Mucosa of rectum (tissue), 2 donors: Measurements from ENCODE around the gene CACNA1B.

ENCODE experiments used
- H3K27ac ChIP-seq, 2 donors: one replicate each; pipeline ENCODE4 v1.7.0; 2013; ENCODE audit warnings: inconsistent platforms in 2 of 2, low read depth in 2 of 2, low read length in 2 of 2
- H3K27me3 ChIP-seq, 2 donors: one replicate each; pipeline ENCODE4 v1.7.0; 2013; ENCODE audit warnings: low read length in 2 of 2; ENCODE audit not compliant: control insufficient read depth in 2 of 2, insufficient read depth in 2 of 2
- H3K36me3 ChIP-seq, 2 donors: one replicate each; pipeline ENCODE4 v1.7.0; 2013; ENCODE audit warnings: low read length in 2 of 2; ENCODE audit not compliant: control insufficient read depth in 2 of 2, insufficient read depth in 2 of 2
- H3K4me1 ChIP-seq, 2 donors: one replicate each; pipeline ENCODE4 v1.7.0; 2013; ENCODE audit warnings: low read length in 2 of 2, mild to moderate bottlenecking in 1 of 2; ENCODE audit not compliant: control insufficient read depth in 2 of 2, insufficient read depth in 2 of 2
- H3K4me3 ChIP-seq, 2 donors: one replicate each; pipeline ENCODE4 v1.7.0; 2013; ENCODE audit warnings: low read length in 2 of 2
- H3K9ac ChIP-seq, 2 donors: one replicate each; pipeline ENCODE4 v1.7.0; 2013; ENCODE audit warnings: low read length in 2 of 2, low read depth in 1 of 2, mild to moderate bottlenecking in 1 of 2
- H3K9me3 ChIP-seq, 2 donors: one replicate each; pipeline ENCODE4 v1.7.0; 2013; ENCODE audit warnings: low read length in 2 of 2; ENCODE audit not compliant: control insufficient read depth in 2 of 2
- donor health status: healthy.
- donor health status: Normal muscosa, but diverticular disease.

CACNA1B gene

DNA sequence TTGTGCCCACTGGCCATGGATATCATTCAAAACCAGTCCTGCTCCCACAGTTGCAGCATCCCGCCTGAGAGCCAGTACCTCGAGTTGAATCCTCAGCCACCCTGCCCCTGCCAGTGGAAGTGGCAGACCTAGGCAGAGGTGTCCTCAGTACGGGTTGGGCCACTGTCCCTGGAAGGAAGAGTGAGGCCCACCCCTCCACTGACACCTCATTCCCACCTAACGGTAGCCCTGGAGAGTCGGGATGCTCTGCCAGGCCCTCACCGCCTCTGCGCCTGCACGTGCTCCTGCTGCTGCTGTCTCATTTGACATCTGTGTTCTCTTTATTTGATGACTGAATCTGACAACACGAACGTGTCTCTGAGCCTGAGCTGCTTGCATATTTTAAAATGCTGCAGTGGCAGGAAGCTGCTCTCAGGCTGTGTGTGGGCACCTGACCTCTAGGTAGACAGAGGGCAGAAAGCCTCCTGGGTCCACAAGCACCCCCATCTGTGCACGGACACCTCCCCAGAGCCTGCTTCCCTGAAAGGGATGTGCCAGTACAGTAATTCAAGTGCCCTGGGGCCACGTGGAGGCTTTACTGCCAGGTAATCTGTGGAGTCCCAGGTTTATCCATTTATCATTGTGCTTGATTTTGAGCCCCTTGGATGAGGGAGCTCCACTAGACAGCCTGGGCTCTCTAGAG is 194.7 kb downstream of the CACNA1B start:
- no peaks in the 10 kb centered on the region for H3K27me3 ChIP-seq
- no peak overlapping the region for H3K4me3 ChIP-seq
- H3K9me3 ChIP-seq, result no peaks in the 10 kb centered on the region
- H3K27ac ChIP-seq, result no peak overlapping the region
- no peaks in the 10 kb centered on the region for H3K4me1 ChIP-seq
- no peak overlapping the region for H3K9ac ChIP-seq
- H3K36me3 ChIP-seq, result no peaks in the 10 kb centered on the region

DNA sequence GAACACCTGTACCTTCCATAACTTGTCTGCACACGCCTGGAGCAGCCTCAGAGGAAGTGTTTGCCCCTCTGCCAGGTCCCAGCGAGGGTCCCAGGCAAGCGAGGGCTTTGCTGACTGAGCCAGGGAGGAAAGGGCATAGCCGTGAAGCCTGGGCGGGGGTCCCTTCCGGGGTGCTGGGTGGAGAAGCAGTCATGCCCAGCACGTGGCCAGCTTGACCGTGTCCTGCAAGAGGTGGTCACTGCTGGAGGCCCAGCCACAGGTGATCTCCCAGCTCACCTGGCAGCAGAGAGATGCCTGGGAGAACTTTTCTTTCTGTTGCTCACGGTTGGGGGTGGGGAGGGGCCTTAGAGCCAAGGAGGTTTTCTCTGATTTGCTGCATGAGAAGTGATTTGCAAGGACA is 195.3 kb downstream of the CACNA1B start:
- Histone ChIP-seq H3K36me3 (no peaks in the 10 kb centered on the region), H3K27ac (no peak overlapping the region), H3K9me3 (no peaks in the 10 kb centered on the region), H3K27me3 (no peaks in the 10 kb centered on the region), H3K9ac (no peak overlapping the region), H3K4me3 (no peak overlapping the region), H3K4me1 (no peaks in the 10 kb centered on the region)

DNA sequence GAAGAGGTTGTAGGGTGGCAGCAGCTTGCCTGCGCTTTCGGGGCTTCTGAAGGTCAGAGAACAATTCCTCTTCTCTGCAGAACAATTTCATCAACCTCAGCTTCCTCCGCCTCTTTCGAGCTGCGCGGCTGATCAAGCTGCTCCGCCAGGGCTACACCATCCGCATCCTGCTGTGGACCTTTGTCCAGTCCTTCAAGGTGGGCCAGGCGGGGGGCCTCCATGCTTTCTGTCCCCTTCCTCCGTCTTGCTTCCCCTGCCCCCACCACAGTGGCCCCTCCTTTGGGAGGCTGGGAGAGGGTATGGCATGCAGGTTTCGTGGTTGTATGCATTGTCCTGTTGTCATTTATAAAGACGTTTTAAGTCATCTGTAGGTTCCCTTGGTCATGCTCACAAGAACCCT is 195.8 kb downstream of the CACNA1B start:
- H3K27me3 ChIP-seq, result no peaks in the 10 kb centered on the region
- H3K9me3 ChIP-seq, result no peaks in the 10 kb centered on the region
- H3K4me3 ChIP-seq, result no peak overlapping the region
- no peak overlapping the region for H3K9ac ChIP-seq
- H3K4me1 ChIP-seq, result no peaks in the 10 kb centered on the region
- H3K27ac ChIP-seq, result no peak overlapping the region
- no peaks in the 10 kb centered on the region for H3K36me3 ChIP-seq

DNA sequence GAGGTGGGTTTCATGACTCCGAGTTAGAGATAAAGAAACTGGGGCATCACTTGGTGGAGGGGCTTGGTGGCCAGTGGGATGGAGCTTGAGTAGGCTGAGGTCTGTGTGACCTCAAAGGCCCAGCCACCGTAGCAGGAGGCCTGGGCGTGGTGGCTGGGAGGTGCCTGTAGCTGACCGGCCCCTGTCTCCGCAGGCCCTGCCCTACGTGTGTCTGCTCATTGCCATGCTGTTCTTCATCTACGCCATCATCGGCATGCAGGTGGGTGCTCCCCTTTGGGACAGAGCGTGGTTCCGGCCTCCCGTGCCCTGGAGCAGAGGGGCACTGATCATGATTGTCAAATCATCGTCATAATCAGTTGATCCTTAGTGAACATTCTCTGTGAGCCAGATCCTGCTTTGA is 196.2 kb downstream of the CACNA1B start:
- Histone ChIP-seq H3K27me3 (peaks cover 0 to 3% of the 10 kb centered on the region in 2 donors), H3K4me1 (no peaks in the 10 kb centered on the region), H3K27ac (no peak overlapping the region), H3K36me3 (no peaks in the 10 kb centered on the region), H3K4me3 (no peak overlapping the region), H3K9me3 (no peaks in the 10 kb centered on the region), H3K9ac (no peak overlapping the region)

DNA sequence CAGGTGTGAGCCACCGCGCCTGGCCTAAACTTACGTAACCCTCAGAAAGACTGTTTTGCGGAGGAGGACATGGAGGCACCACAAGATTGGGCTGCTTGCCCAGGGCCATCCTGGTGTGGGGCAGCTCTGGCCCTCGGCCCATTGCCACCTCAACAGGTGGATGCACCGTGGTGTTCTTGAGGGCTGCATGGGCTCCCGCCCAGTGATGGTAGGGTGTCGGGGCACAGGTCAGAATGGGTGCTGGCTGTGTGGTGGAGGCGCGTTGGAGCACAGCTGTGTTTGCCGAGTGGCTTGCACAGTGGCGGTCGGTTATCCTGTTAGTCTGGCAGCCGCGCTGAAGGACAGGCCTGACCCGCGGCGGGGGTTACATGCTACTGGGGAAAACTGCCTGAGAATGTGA is 196.9 kb downstream of the CACNA1B start:
- Histone ChIP-seq H3K27ac (no peak overlapping the region), H3K4me1 (no peaks in the 10 kb centered on the region), H3K36me3 (no peaks in the 10 kb centered on the region), H3K27me3 (peaks cover 0 to 3% of the 10 kb centered on the region in 2 donors), H3K4me3 (no peak overlapping the region), H3K9me3 (no peaks in the 10 kb centered on the region), H3K9ac (no peak overlapping the region)

DNA sequence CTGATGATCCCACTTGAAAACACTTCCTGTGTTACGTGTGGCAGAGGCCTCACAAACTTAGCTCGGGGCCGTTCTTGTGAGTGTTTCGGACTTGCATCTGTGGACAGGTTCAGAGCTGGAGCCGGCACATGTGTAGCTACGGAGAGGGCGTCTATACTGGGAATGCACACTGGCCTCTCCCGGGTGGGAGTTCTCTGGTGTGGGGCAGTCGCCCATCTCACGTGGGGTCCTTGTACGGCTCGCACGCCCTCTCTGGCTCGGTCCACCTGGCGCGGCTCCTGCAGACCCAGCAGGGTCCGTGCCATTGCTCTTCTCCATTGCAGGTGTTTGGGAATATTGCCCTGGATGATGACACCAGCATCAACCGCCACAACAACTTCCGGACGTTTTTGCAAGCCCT is 197.9 kb downstream of the CACNA1B start:
- Histone ChIP-seq H3K27ac (no peak overlapping the region), H3K9me3 (no peaks in the 10 kb centered on the region), H3K36me3 (no peaks in the 10 kb centered on the region), H3K4me1 (no peaks in the 10 kb centered on the region), H3K27me3 (peaks cover 0 to 3% of the 10 kb centered on the region in 2 donors), H3K9ac (no peak overlapping the region), H3K4me3 (no peak overlapping the region)

DNA sequence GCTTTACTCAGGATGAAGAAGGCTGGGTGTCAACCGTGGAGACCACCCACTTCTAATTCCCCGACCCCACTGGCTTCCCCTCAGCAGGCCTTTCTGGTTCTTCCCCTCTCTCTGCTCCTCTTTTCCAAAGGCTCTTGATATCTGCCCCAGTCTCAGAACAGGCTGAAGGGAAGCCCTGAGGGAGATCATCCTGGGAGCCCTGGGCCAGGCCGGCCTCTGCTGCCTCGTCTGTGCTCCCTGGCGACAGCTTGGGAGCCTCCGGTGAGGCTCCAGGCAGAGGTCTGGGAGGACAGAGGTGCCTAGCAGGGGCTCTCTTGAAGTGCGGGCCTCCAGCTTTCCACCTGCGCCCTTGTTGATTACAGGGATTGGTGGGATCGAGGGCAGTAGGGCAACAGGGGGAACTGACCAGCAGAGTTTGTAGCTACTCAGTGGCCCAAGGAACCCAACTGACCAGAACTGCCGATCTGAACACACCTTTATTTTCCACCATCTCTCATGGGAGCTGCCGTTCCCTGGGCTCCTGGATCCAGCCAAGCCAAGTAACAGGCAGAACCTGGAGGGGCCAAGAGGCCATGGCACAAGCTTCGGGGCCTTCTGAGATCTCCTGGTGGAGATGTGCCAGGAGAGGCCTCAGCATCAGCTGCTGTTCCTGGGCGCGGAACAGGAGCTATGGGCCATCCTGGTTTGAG is 198.5 kb downstream of the CACNA1B start:
- H3K4me3 ChIP-seq, result no peak overlapping the region
- H3K9me3 ChIP-seq, result no peaks in the 10 kb centered on the region
- no peaks in the 10 kb centered on the region for H3K4me1 ChIP-seq
- no peaks in the 10 kb centered on the region for H3K36me3 ChIP-seq
- peaks cover 0 to 3% of the 10 kb centered on the region in 2 donors for H3K27me3 ChIP-seq
- no peak overlapping the region for H3K9ac ChIP-seq
- H3K27ac ChIP-seq, result no peak overlapping the region

DNA sequence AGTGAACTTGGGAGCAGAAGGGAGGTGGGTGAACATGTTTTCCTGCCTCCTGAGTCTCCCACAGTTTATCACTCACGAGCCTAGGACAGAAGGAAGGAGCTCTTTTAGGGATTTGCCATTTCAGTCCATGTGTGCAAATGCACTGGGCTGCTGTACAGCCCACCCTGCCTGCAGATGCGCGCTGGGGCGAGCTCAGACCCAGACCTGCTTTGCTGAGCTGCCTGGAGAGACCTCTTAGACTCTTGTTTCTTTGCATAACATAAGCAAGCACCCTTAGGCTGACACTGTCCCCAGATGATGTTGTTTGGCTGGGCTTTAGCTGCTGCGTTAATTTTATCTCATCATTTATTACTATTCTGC is 199.0 kb downstream of the CACNA1B start:
- H3K27ac ChIP-seq, result no peak overlapping the region
- H3K4me3 ChIP-seq, result no peak overlapping the region
- H3K9me3 ChIP-seq, result no peaks in the 10 kb centered on the region
- no peaks in the 10 kb centered on the region for H3K4me1 ChIP-seq
- no peaks in the 10 kb centered on the region for H3K36me3 ChIP-seq
- no peak overlapping the region for H3K9ac ChIP-seq
- peaks cover 0 to 3% of the 10 kb centered on the region in 2 donors for H3K27me3 ChIP-seq

DNA sequence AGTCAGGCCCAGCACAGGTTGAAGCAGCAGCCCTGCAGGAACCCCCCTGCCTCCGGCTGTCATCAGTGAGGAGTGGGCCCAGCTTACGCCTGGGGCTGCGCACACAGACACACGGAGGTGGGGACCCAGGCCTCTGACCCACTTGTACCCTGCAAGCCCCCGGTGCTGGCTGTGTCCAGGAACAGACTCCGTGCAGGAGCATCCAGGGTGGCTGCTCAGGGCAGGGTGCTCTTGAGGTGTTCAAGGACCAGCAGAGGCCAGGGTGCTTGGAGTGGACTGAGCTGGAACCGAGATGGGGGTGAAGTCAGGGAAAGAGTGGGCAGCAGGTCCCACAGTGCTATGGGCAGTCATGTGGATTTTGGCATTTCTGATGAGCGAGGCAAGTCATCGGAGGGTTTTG is 199.5 kb downstream of the CACNA1B start:
- H3K4me1 ChIP-seq, result no peaks in the 10 kb centered on the region
- H3K9me3 ChIP-seq, result no peaks in the 10 kb centered on the region
- H3K27me3 ChIP-seq, result peaks cover 0 to 3% of the 10 kb centered on the region in 2 donors
- H3K9ac ChIP-seq, result no peak overlapping the region
- H3K36me3 ChIP-seq, result no peaks in the 10 kb centered on the region
- H3K4me3 ChIP-seq, result no peak overlapping the region
- no peak overlapping the region for H3K27ac ChIP-seq

DNA sequence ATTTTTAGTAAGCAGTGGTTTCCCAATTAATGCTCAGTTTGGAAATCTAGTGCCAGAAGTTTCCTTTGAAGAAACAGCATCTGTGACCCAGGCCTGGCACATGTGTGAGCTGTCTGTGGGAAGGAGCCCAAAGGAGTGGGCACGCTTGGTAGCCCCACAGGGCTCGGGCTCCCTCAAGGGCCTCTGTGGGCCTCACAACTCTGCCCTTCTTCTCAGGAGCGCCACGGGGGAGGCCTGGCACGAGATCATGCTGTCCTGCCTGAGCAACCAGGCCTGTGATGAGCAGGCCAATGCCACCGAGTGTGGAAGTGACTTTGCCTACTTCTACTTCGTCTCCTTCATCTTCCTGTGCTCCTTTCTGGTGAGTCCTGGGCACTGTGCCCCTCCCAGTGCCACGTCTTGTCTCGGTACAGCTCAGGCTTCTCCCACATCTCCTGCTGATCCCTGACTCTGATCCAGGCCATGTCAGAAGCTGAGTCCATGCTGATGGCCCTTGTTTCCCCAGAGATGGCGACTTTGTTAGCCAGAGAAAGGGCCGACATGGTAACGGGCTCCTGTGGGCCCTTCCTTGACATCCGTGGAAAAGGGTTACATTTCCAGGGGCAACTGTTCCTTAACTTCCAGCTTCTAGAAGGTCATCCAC is 200.4 kb downstream of the CACNA1B start:
- Histone ChIP-seq H3K4me1 (no peaks in the 10 kb centered on the region), H3K27ac (no peak overlapping the region), H3K9me3 (no peaks in the 10 kb centered on the region), H3K27me3 (peaks cover 0 to 3% of the 10 kb centered on the region in 2 donors), H3K36me3 (no peaks in the 10 kb centered on the region), H3K4me3 (no peak overlapping the region), H3K9ac (no peak overlapping the region)
